ENCODE results near the gene RIMBP2. TPM values are rescaled to one million over a fixed set of nuclear protein-coding genes. Genes with fewer than 3 reads are reported as not detected.

Gene RIMBP2
- total RNA-seq, 4 donors from 2014 or later = 0.22 to 1.4 (median 1.2) TPM; not detected in 1

DNA sequence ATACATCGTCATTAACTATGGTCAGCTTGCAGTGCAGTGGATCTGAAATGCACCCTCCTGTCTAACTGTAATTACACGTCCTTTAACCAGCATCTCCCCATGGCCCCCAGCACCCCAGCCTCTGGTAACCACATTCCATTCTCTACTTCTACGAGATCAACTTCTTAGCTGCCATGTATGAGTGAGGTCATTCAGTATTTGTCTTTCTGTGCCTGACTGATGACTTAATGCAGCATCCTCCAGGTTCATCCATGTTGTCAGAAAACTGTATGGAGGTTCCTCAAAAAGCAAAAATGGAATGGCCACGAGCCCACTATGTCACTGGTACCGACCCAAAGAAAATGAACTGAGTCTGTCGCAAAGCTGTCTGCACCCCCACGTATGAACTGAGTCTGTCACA is 107.3 kb downstream of the RIMBP2 start:
- Histone ChIP-seq H3K4me1 (no peaks in the 10 kb centered on the region), H3K27me3 (no peaks in the 10 kb centered on the region), H3K27ac (no peak overlapping the region), H3K4me3 (no peak overlapping the region), H3K36me3 (no peaks in the 10 kb centered on the region), H3K9me3 (peaks cover 0 to 17% (median 0%) of the 10 kb centered on the region in 4 donors)
- DNase-seq (ENCODE audit: low spot score in 2 of 2) = no peak
- 83 to 87% methylated on average over 7 of the region's 7 CpGs for WGBS, 2 donors
- no peak for TF ChIP-seq POLR2A (IDR thresholded peaks at IDR 0.05)
- TF ChIP-seq, protein P1, sequence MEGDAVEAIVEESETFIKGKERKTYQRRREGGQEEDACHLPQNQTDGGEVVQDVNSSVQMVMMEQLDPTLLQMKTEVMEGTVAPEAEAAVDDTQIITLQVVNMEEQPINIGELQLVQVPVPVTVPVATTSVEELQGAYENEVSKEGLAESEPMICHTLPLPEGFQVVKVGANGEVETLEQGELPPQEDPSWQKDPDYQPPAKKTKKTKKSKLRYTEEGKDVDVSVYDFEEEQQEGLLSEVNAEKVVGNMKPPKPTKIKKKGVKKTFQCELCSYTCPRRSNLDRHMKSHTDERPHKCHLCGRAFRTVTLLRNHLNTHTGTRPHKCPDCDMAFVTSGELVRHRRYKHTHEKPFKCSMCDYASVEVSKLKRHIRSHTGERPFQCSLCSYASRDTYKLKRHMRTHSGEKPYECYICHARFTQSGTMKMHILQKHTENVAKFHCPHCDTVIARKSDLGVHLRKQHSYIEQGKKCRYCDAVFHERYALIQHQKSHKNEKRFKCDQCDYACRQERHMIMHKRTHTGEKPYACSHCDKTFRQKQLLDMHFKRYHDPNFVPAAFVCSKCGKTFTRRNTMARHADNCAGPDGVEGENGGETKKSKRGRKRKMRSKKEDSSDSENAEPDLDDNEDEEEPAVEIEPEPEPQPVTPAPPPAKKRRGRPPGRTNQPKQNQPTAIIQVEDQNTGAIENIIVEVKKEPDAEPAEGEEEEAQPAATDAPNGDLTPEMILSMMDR (IDR thresholded peaks at IDR 0.05) = no peak
- TF ChIP-seq EP300 (IDR thresholded peaks at IDR 0.05) = no peak

DNA sequence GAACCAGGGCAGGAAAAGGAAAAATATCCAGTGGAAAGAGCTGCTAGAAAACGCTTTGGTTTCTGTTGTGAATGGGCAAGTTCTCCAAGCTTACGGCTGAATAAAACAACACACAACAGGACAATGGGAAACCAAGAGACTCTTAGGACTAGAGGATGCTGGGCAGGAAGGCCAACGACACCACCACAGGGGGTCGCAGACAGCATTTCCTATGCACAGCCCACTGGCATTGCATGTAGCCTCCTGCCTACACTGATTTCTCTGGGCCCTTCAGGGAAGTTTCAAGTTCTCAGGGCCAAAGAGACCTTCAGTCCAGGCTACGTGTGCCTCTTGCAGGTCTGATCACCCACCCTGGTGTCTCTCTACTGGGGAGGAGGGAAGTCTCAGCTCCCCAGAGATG is 108.0 kb downstream of the RIMBP2 start:
- H3K9me3 ChIP-seq = peaks cover 0 to 15% (median 0%) of the 10 kb centered on the region in 4 donors
- H3K27me3 ChIP-seq = no peaks in the 10 kb centered on the region
- H3K4me3 ChIP-seq = no peak overlapping the region
- TF ChIP-seq, protein P1 (IDR thresholded peaks at IDR 0.05) = no peak
- TF ChIP-seq EP300 (IDR thresholded peaks at IDR 0.05) = no peak
- no peak for TF ChIP-seq POLR2A (IDR thresholded peaks at IDR 0.05)
- H3K4me1 ChIP-seq = no peaks in the 10 kb centered on the region
- no peak for DNase-seq (ENCODE audit: low spot score in 2 of 2)
- 41 to 48% methylated on average over 5 of the region's 5 CpGs for WGBS, 2 donors
- H3K36me3 ChIP-seq = no peaks in the 10 kb centered on the region
- H3K27ac ChIP-seq = no peak overlapping the region

DNA sequence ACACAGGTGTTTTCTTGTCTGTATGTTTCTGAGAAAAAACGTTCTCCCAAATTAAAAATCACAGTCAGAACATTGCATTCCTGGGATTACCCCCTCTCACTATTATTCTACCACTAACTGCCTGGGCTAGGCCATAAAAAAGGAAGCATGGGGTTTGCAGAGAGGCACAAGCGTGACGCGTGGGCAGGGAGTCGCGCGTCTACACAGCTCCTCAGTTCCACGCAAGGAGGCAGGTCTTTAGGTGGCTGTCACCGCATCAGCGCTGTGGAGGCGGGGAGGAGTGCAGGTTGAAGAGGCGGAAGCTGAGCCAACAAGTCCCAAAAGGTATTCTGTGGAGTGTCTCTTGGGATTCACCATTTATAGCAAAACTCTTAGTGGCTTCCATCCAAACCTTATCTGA is 109.9 kb downstream of the RIMBP2 start:
- Histone ChIP-seq H3K9me3 (peaks cover 0 to 9% (median 0%) of the 10 kb centered on the region in 4 donors), H3K36me3 (no peaks in the 10 kb centered on the region), H3K27me3 (no peaks in the 10 kb centered on the region), H3K27ac (no peak overlapping the region), H3K4me3 (no peak overlapping the region), H3K4me1 (no peaks in the 10 kb centered on the region)
- TF ChIP-seq, protein P1 (IDR thresholded peaks at IDR 0.05) = no peak
- TF ChIP-seq EP300 (IDR thresholded peaks at IDR 0.05) (no peak), POLR2A (IDR thresholded peaks at IDR 0.05) (no peak)
- 80 to 84% methylated on average over 12 of the region's 12 CpGs for WGBS, 2 donors
- DNase-seq (ENCODE audit: low spot score in 2 of 2) = no peak

DNA sequence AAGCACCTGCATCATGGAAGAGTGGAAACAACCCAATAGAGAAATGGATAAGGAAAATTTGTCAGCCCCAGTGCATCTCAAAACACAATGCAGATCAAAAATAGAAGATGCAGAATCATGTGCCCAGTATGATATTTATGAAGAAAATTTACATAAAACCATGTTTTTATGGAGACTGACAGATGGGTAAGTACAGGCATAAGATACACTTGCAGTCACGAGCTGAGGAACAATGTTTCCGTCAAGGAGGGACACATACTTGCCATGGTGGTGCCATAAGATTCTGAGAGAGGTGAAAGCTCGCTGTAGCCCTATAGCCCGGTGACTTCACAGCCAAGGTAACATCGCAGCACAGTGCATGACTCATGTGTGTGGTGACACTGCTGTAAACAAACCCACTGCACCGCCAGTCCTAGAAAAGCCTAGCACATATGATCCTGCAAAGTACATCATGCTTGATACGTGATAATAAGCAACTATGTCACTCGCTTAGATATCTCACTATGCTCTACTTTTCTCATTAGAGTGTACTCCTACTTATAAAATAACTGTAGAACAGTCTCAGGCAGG is 112.6 kb downstream of the RIMBP2 start:
- no peaks in the 10 kb centered on the region for H3K4me1 ChIP-seq
- no peak overlapping the region for H3K4me3 ChIP-seq
- H3K9me3 ChIP-seq = peaks cover 0 to 9% (median 0%) of the 10 kb centered on the region in 4 donors
- H3K36me3 ChIP-seq = no peaks in the 10 kb centered on the region
- no peaks in the 10 kb centered on the region for H3K27me3 ChIP-seq
- H3K27ac ChIP-seq = no peak overlapping the region
- WGBS, 2 donors = 75 to 79% methylated on average over 8 of the region's 8 CpGs
- TF ChIP-seq, protein P1 (IDR thresholded peaks at IDR 0.05) = no peak
- TF ChIP-seq EP300 (IDR thresholded peaks at IDR 0.05) = no peak
- TF ChIP-seq POLR2A (IDR thresholded peaks at IDR 0.05) = no peak
- no peak for DNase-seq (ENCODE audit: low spot score in 2 of 2)

DNA sequence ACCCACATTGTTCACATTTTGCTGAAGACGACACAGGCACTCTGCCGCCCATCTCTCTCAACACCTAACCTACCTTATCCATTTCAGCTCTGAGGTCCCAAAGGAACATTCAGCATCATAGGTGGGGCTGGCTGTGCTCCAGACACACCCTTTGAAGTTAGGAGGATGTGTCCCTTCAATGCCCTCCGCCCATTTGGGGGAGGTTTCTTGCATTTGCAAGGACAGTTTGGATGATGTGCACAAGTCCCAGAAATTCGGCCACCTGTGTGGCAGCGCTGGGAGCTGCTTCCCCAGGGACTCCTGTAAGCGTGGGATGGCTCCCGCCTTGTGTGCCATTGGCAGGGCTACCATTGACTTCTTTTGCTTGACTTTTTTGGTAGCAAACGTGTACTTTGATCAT is 113.8 kb downstream of the RIMBP2 start:
- DNase-seq (ENCODE audit: low spot score in 2 of 2) = no peak
- H3K4me1 ChIP-seq = no peaks in the 10 kb centered on the region
- 88 to 89% methylated on average over 8 of the region's 8 CpGs for WGBS, 2 donors
- H3K27me3 ChIP-seq = no peaks in the 10 kb centered on the region
- peaks cover 0 to 21% (median 2%) of the 10 kb centered on the region in 4 donors for H3K9me3 ChIP-seq
- no peak overlapping the region for H3K4me3 ChIP-seq
- no peak overlapping the region for H3K27ac ChIP-seq
- no peak for TF ChIP-seq POLR2A (IDR thresholded peaks at IDR 0.05)
- TF ChIP-seq, protein P1 (IDR thresholded peaks at IDR 0.05) = no peak
- TF ChIP-seq EP300 (IDR thresholded peaks at IDR 0.05) = no peak
- no peaks in the 10 kb centered on the region for H3K36me3 ChIP-seq

Data from tibial nerve (tissue), 4 donors.